HepG2 (cell line): ENCODE measurements around the gene MLANA. TPM values are rescaled to one million over a fixed set of nuclear protein-coding genes. Genes with fewer than 3 reads are reported as not detected.

Experiments
- HDAC6 ChIP-seq: fragments of 200-600 bp; sonication (generic); IDR thresholded peaks from 2 replicates; pipeline ENCODE4 v1.7.0; 2017; ENCODE audit warnings: mild to moderate bottlenecking, antibody characterized with exemption, low read length, low read depth
- NR3C1 ChIP-seq: sonication (generic); formaldehyde crosslinking; IDR thresholded peaks from 2 replicates; pipeline ENCODE4 v1.4.0; 2020; ENCODE audit warnings: missing genetic modification reagents
- RORA ChIP-seq: sonication (generic); formaldehyde crosslinking; IDR thresholded peaks from 2 replicates; pipeline ENCODE4 v1.5.0; 2020; ENCODE audit warnings: mild to moderate bottlenecking, missing genetic modification reagents, moderate library complexity
- SMAD3 ChIP-seq: sonication (generic); formaldehyde crosslinking; IDR thresholded peaks from 2 replicates; pipeline ENCODE4 v1.4.0; 2020; ENCODE audit warnings: missing genetic modification reagents
- TCF7L2 ChIP-seq: IDR thresholded peaks from 2 replicates; pipeline ENCODE4 v1.6.1; 2011; ENCODE audit warnings: mild to moderate bottlenecking, low read depth, low read length, moderate library complexity
- WIZ ChIP-seq: sonication (generic); formaldehyde crosslinking; IDR thresholded peaks from 2 replicates; pipeline ENCODE4 v1.5.1; 2020; ENCODE audit warnings: mild to moderate bottlenecking, missing genetic modification reagents
- ZNF597 ChIP-seq: sonication (generic); formaldehyde crosslinking; IDR thresholded peaks from 2 replicates; pipeline ENCODE4 v1.5.0; 2020; ENCODE audit warnings: missing genetic modification reagents
- polyA plus RNA-seq, 8 experiments: library from polyadenylated mRNA; depleted of rRNA in 3 of 8; stranded (reverse) in 7 of 8; unstranded in 1 of 8; fragments of >200 nt; fragmentation: Illumina TruSeq in 4 of 8; extraction: Trizol in 4 of 8; gene quantifications; 2 replicates each; pipeline versions ENCODE4 v1.2.1 to v1.2.3, GENCODE V29; 2011 to 2016; ENCODE audit warnings: low read depth in 4 of 8, missing spikeins in 1 of 8, mixed read lengths in 1 of 8; ENCODE audit not compliant: insufficient read depth in 1 of 8
- total RNA-seq, 5 experiments: library from RNA; depleted of rRNA; stranded (reverse); fragments of >200 nt; fragmentation: Illumina TruSeq; extraction: Trizol; gene quantifications; 2 replicates each; pipeline ENCODE4 v1.2.3, GENCODE V29; 2016; ENCODE audit warnings: low read depth in 1 of 5
- TF ChIP-seq, protein P1 (sequence below): sonication (generic); formaldehyde crosslinking; IDR thresholded peaks from 2 replicates; pipeline ENCODE4 v1.5.1; 2020; ENCODE audit warnings: missing genetic modification reagents, mild to moderate bottlenecking, borderline replicate concordance
- TF ChIP-seq, protein P2 (sequence below): sonication (generic); formaldehyde crosslinking; IDR thresholded peaks from 2 replicates; pipeline ENCODE4 v1.4.0; 2020; ENCODE audit warnings: low read depth, missing genetic modification reagents
- TF ChIP-seq, protein P3 (sequence below): sonication (generic); formaldehyde crosslinking; conservative IDR thresholded peaks from 2 replicates; pipeline ENCODE4 v1.4.0; 2020; ENCODE audit warnings: missing genetic modification reagents
- TF ChIP-seq, protein P4 (sequence below): sonication (generic); formaldehyde crosslinking; IDR thresholded peaks from 2 replicates; pipeline ENCODE4 v1.4.0; 2020; ENCODE audit warnings: mild to moderate bottlenecking, missing genetic modification reagents
- TF ChIP-seq, protein P5 (sequence below): sonication (generic); formaldehyde crosslinking; conservative IDR thresholded peaks from 2 replicates; pipeline ENCODE4 v1.4.0; 2020; ENCODE audit warnings: missing genetic modification reagents
- TF ChIP-seq, protein P6 (sequence below): sonication (generic); formaldehyde crosslinking; conservative IDR thresholded peaks from 2 replicates; pipeline ENCODE4 v1.8.0; 2022; ENCODE audit warnings: low read depth, missing genetic modification reagents

The MLANA gene
- total and polyA plus RNA-seq, 2 of the 13 experiments (the other 11 are each of a cell fraction or from before 2014, with no cell fraction given): 0.11 to 0.18 TPM

GRCh38 chr9:5893591-5894236, 3.0 kb downstream of the MLANA start (continued):
- TF ChIP-seq SMAD3 (CRISPR knock-in tag): peak; percentile 63; the same call in 1 of the 2 replicates
- TF ChIP-seq, protein P1, sequence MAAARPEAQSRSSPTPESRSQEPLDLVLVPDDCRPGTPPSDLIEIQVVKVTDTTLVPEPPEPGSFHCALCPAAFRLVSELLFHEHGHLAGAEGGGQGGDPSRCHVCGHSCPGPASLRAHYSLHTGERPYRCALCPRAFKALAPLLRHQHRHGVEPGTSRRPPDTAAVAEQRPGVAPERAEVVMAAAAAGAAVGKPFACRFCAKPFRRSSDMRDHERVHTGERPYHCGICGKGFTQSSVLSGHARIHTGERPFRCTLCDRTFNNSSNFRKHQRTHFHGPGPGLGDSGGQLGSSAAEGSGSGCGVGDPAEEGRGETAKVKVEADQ (CRISPR knock-in tag): no peak
- TF ChIP-seq, protein P2, sequence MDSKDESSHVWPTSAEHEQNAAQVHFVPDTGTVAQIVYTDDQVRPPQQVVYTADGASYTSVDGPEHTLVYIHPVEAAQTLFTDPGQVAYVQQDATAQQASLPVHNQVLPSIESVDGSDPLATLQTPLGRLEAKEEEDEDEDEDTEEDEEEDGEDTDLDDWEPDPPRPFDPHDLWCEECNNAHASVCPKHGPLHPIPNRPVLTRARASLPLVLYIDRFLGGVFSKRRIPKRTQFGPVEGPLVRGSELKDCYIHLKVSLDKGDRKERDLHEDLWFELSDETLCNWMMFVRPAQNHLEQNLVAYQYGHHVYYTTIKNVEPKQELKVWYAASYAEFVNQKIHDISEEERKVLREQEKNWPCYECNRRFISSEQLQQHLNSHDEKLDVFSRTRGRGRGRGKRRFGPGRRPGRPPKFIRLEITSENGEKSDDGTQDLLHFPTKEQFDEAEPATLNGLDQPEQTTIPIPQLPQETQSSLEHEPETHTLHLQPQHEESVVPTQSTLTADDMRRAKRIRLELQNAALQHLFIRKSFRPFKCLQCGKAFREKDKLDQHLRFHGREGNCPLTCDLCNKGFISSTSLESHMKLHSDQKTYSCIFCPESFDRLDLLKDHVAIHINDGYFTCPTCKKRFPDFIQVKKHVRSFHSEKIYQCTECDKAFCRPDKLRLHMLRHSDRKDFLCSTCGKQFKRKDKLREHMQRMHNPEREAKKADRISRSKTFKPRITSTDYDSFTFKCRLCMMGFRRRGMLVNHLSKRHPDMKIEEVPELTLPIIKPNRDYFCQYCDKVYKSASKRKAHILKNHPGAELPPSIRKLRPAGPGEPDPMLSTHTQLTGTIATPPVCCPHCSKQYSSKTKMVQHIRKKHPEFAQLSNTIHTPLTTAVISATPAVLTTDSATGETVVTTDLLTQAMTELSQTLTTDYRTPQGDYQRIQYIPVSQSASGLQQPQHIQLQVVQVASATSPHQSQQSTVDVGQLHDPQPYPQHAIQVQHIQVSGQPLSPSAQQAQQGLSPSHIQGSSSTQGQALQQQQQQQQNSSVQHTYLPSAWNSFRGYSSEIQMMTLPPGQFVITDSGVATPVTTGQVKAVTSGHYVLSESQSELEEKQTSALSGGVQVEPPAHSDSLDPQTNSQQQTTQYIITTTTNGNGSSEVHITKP (CRISPR knock-in tag): no peak
- TF ChIP-seq, protein P3, sequence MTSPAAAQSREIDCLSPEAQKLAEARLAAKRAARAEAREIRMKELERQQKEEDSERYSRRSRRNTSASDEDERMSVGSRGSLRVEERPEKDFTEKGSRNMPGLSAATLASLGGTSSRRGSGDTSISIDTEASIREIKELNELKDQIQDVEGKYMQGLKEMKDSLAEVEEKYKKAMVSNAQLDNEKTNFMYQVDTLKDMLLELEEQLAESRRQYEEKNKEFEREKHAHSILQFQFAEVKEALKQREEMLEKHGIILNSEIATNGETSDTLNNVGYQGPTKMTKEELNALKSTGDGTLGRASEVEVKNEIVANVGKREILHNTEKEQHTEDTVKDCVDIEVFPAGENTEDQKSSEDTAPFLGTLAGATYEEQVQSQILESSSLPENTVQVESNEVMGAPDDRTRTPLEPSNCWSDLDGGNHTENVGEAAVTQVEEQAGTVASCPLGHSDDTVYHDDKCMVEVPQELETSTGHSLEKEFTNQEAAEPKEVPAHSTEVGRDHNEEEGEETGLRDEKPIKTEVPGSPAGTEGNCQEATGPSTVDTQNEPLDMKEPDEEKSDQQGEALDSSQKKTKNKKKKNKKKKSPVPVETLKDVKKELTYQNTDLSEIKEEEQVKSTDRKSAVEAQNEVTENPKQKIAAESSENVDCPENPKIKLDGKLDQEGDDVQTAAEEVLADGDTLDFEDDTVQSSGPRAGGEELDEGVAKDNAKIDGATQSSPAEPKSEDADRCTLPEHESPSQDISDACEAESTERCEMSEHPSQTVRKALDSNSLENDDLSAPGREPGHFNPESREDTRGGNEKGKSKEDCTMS (CRISPR knock-in tag): no peak
- TF ChIP-seq ZNF597 (CRISPR knock-in tag): no peak
- TF ChIP-seq, protein P4, sequence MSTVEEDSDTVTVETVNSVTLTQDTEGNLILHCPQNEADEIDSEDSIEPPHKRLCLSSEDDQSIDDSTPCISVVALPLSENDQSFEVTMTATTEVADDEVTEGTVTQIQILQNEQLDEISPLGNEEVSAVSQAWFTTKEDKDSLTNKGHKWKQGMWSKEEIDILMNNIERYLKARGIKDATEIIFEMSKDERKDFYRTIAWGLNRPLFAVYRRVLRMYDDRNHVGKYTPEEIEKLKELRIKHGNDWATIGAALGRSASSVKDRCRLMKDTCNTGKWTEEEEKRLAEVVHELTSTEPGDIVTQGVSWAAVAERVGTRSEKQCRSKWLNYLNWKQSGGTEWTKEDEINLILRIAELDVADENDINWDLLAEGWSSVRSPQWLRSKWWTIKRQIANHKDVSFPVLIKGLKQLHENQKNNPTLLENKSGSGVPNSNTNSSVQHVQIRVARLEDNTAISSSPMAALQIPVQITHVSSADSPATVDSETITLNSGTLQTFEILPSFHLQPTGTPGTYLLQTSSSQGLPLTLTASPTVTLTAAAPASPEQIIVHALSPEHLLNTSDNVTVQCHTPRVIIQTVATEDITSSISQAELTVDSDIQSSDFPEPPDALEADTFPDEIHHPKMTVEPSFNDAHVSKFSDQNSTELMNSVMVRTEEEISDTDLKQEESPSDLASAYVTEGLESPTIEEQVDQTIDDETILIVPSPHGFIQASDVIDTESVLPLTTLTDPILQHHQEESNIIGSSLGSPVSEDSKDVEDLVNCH (CRISPR knock-in tag): no peak
- TF ChIP-seq NR3C1 (CRISPR knock-in tag): no peak
- no peak; the same call in 1 of the 2 replicates for TF ChIP-seq WIZ (CRISPR knock-in tag)
- TF ChIP-seq, protein P5, sequence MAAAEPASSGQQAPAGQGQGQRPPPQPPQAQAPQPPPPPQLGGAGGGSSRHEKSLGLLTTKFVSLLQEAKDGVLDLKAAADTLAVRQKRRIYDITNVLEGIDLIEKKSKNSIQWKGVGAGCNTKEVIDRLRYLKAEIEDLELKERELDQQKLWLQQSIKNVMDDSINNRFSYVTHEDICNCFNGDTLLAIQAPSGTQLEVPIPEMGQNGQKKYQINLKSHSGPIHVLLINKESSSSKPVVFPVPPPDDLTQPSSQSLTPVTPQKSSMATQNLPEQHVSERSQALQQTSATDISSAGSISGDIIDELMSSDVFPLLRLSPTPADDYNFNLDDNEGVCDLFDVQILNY: no peak
- no peak for TF ChIP-seq RORA
- TF ChIP-seq HDAC6: no peak
- TF ChIP-seq, protein P6, sequence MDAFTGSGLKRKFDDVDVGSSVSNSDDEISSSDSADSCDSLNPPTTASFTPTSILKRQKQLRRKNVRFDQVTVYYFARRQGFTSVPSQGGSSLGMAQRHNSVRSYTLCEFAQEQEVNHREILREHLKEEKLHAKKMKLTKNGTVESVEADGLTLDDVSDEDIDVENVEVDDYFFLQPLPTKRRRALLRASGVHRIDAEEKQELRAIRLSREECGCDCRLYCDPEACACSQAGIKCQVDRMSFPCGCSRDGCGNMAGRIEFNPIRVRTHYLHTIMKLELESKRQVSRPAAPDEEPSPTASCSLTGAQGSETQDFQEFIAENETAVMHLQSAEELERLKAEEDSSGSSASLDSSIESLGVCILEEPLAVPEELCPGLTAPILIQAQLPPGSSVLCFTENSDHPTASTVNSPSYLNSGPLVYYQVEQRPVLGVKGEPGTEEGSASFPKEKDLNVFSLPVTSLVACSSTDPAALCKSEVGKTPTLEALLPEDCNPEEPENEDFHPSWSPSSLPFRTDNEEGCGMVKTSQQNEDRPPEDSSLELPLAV (CRISPR knock-in tag): no peak
- no peak for TF ChIP-seq TCF7L2
